ENCODE data around the gene MACROD2.

MACROD2 gene

DNA sequence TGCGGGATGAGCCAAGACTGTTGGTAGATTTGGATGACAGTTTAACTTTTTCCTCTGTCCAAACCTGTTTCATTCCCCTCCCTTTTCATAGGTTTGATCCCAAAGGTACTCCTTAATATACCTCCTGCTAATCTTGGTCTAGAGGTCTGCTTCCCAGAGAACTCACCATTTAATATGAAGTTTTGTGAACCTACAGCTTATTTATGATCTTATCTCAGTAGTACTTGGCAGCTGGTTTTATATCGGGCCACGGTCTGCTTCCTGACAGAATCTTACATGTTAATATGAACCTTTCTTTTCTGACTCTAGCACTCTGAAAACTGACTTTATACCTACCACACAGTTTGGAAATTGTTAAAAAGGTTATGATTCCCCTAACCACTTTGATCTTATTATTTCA is 138.7 kb downstream of the MACROD2 start:
- H3K27ac ChIP-seq, result no peak overlapping the region
- TF ChIP-seq, protein P1, sequence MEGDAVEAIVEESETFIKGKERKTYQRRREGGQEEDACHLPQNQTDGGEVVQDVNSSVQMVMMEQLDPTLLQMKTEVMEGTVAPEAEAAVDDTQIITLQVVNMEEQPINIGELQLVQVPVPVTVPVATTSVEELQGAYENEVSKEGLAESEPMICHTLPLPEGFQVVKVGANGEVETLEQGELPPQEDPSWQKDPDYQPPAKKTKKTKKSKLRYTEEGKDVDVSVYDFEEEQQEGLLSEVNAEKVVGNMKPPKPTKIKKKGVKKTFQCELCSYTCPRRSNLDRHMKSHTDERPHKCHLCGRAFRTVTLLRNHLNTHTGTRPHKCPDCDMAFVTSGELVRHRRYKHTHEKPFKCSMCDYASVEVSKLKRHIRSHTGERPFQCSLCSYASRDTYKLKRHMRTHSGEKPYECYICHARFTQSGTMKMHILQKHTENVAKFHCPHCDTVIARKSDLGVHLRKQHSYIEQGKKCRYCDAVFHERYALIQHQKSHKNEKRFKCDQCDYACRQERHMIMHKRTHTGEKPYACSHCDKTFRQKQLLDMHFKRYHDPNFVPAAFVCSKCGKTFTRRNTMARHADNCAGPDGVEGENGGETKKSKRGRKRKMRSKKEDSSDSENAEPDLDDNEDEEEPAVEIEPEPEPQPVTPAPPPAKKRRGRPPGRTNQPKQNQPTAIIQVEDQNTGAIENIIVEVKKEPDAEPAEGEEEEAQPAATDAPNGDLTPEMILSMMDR (conservative IDR thresholded peaks at IDR 0.05), result no peak
- TF ChIP-seq ZFX (IDR thresholded peaks at IDR 0.05), result no peak

DNA sequence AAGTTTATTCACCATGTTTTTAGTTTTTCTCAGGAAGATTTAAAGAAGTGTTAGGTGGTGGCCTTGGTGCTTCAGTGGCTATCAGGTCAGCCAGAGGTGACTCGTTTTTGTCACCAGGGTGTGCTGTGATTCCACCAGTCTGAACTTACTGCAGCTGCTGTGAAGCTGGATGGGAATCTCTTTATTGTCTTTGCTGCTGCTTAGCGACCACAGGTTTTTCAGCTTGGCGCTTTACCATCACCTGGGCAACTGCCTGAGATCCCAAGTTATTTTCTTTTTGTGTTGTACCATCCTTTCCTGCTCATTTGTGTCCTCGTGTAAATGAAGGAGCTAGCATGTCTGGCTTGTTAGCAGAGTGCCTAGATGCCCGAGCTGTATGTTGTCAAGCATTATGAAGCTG is 146.9 kb downstream of the MACROD2 start:
- TF ChIP-seq, protein P1 (conservative IDR thresholded peaks at IDR 0.05), result peak; percentile 66
- no peak for TF ChIP-seq ZFX (IDR thresholded peaks at IDR 0.05)
- no peak overlapping the region for H3K27ac ChIP-seq

DNA sequence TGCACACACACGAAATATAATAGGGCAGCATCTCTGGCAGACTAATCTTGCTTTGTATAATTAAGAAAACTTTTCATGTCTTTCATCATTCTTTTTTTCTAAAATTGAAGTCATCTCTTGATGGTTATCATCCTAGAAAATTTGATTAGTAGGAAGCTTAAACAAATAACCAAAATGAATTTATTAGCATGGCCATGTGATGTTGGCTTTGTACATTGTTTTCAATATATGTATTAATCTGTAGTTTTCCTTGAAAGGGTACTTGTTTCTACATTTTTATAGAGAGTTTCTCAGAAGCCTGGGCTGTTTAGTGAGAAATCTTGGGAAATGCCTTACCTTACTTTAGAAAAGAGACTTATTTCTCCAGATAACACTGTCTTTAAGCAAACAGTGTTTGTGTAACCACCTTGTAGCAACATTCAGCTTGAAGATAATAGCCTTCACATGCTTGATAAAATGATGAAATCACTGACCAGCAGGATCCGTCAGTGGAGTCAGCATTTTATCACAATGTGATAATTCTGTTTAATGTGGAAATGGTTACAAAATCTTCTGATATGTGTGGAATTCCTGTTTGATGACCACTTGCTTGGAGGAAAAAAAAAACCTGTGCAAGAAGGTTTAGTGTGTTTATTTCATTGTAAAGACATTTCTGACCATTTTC is 147.8 kb downstream of the MACROD2 start:
- no peak overlapping the region for H3K27ac ChIP-seq
- no peak for TF ChIP-seq ZFX (IDR thresholded peaks at IDR 0.05)
- TF ChIP-seq, protein P1 (conservative IDR thresholded peaks at IDR 0.05), result no peak

DNA sequence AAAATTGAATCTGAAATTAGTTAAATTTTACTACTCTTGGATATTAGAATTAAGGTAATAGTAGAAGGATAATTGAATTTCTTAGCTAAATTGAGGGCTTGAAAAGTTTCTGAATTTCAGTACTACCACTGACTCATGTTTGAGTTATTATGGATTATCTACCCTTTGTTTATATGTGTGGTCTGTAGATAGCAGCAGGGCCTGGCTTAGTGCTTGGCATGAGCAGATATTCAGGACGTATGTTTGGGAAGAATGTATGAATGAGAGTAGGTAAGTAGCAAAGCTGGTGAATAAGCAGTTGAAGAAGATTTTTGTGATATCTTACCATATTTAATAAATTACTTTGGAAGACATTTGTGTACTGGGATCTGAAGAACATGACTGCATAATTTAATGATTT is 152.7 kb downstream of the MACROD2 start:
- TF ChIP-seq, protein P1 (conservative IDR thresholded peaks at IDR 0.05), result no peak
- TF ChIP-seq ZFX (IDR thresholded peaks at IDR 0.05), result no peak
- no peak overlapping the region for H3K27ac ChIP-seq

DNA sequence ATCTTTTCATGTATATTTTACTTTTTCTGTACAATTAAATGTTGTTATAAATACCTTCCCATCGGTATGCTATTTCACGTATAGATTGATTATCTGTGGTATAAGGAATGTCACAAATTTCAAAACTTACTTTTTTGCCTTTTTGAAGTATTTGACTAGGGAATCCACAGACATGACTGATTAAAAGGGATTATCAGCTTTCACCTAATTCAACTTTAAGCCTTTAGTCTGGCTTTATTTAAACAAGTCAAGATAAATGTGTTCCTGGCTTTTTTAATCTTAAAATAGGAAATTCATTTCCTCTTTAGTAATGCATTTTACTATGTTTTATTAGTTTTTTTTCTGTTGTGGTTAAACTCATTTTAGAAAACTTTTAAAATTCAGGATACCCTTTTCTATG is 160.0 kb downstream of the MACROD2 start:
- TF ChIP-seq, protein P1 (conservative IDR thresholded peaks at IDR 0.05), result no peak
- TF ChIP-seq ZFX (IDR thresholded peaks at IDR 0.05), result no peak

DNA sequence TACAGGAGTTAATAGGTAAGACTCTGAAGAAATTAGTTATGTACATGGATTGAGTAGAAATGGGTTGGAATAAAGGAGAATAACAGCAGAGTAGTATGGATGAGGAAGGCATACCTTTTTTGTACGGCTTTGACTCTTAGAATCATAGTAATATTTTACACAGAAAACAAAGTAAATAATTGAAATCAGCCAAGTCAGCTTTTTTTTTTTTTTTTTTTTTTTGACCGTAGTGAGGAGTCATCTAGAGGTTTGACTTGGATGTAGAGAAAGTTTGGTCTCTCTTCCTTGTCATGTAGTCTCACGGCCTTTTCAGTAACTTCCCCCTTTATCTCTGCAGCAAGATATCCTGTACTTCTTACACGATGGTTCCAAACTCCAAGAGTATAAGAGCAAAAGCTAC is 183.2 kb downstream of the MACROD2 start:
- TF ChIP-seq, protein P1 (conservative IDR thresholded peaks at IDR 0.05), result no peak
- no peak for TF ChIP-seq ZFX (IDR thresholded peaks at IDR 0.05)
- no peak overlapping the region for H3K27ac ChIP-seq

More for the DNA sequence above, 160.0 kb downstream of the MACROD2 start:
- H3K27ac ChIP-seq, result no peak overlapping the region

DNA sequence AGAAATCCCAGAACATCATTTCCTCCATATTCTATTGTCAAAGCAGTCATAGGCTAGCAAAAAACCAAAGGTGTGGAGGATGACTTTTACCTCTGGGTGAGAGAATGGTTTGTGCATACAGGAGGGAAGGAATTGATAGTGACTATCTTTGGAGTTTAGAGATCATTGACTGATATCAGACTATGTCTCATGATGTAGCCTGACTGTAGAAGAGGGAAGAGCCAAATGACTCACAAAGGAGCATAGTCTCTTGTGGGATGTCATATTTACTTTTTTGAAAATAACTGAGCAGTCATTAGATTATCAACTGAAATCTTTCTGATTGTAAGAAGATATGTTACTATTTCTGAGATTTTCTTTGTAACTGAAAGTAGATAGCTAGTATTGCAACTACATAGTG is 183.6 kb downstream of the MACROD2 start:
- TF ChIP-seq ZFX (IDR thresholded peaks at IDR 0.05), result no peak
- TF ChIP-seq, protein P1 (conservative IDR thresholded peaks at IDR 0.05), result no peak

More for the DNA sequence above, 183.6 kb downstream of the MACROD2 start:
- H3K27ac ChIP-seq, result no peak overlapping the region
